Measurements from ENCODE around the gene SOX13. TPM values are rescaled to one million over a fixed set of nuclear protein-coding genes. Genes with fewer than 3 reads are reported as not detected.

The SOX13 gene
- total and polyA plus RNA-seq, 2 donors = 2.2 to 3.8 TPM

GRCh38 chr1:204149635-204150565 lies 77.0 kb downstream of the SOX13 start:
- 95% methylated on average over 16 of the region's 16 CpGs for WGBS
- no peak for DNase-seq (ENCODE audit: low read depth in 6 of 9, low spot score in 9 of 9)
- Histone ChIP-seq H3K4me1 (ENCODE audit: control insufficient read depth in 2 of 2, insufficient read depth in 2 of 2, low read length in 2 of 2) (peaks cover 2 to 11% of the 10 kb centered on the region in 2 donors), H3K27me3 (ENCODE audit: control insufficient read depth in 2 of 2, insufficient read depth in 1 of 2, low read length in 1 of 2) (peaks cover 11 to 52% of the 10 kb centered on the region in 2 donors), H3K36me3 (ENCODE audit: control insufficient read depth in 2 of 2, insufficient read depth in 2 of 2, low read length in 1 of 2) (no peaks in the 10 kb centered on the region), H3K9me3 (ENCODE audit: control insufficient read depth in 2 of 2, insufficient read depth in 1 of 2, low read length in 1 of 2) (no peaks in the 10 kb centered on the region), H3K27ac (ENCODE audit: low read depth in 1 of 2, low read length in 1 of 2) (no peak overlapping the region), H3K4me3 (ENCODE audit: low read length in 2 of 2) (no peak overlapping the region)

- Histone ChIP-seq H3K9me3 (ENCODE audit: control insufficient read depth in 2 of 2, insufficient read depth in 1 of 2, low read length in 1 of 2) (no peaks in the 10 kb centered on the region), H3K27me3 (ENCODE audit: control insufficient read depth in 2 of 2, insufficient read depth in 1 of 2, low read length in 1 of 2) (peaks cover 11 to 55% of the 10 kb centered on the region in 2 donors), H3K27ac (ENCODE audit: low read depth in 1 of 2, low read length in 1 of 2) (no peak overlapping the region), H3K4me1 (ENCODE audit: control insufficient read depth in 2 of 2, insufficient read depth in 2 of 2, low read length in 2 of 2) (peaks cover 2 to 11% of the 10 kb centered on the region in 2 donors), H3K4me3 (ENCODE audit: low read length in 2 of 2) (peak overlapping the region; percentile 42 to 61), H3K36me3 (ENCODE audit: control insufficient read depth in 2 of 2, insufficient read depth in 2 of 2, low read length in 1 of 2) (no peaks in the 10 kb centered on the region)
- DNase-seq (ENCODE audit: low read depth in 6 of 9, low spot score in 9 of 9) = peak in 1 of 9 donors; percentile 10
- WGBS = 52% methylated on average over 33 of the region's 33 CpGs
These were observed 78.0 kb downstream of the SOX13 start for GRCh38 chr1:204150702-204151551.

- no peaks in the 10 kb centered on the region for H3K9me3 ChIP-seq (ENCODE audit: control insufficient read depth in 2 of 2, insufficient read depth in 1 of 2, low read length in 1 of 2)
- peak in 5 of 9 donors; percentile 27 to 68 (median 54) for DNase-seq (ENCODE audit: low read depth in 6 of 9, low spot score in 9 of 9)
- no peaks in the 10 kb centered on the region for H3K36me3 ChIP-seq (ENCODE audit: control insufficient read depth in 2 of 2, insufficient read depth in 2 of 2, low read length in 1 of 2)
- WGBS = 1% methylated on average over 94 of the region's 94 CpGs
- H3K27ac ChIP-seq (ENCODE audit: low read depth in 1 of 2, low read length in 1 of 2) = peak within 1 kb of the TSS in 1 of 2 donors; percentile 46
- peaks cover 11 to 55% of the 10 kb centered on the region in 2 donors for H3K27me3 ChIP-seq (ENCODE audit: control insufficient read depth in 2 of 2, insufficient read depth in 1 of 2, low read length in 1 of 2)
- H3K4me1 ChIP-seq (ENCODE audit: control insufficient read depth in 2 of 2, insufficient read depth in 2 of 2, low read length in 2 of 2) = peaks cover 2 to 11% of the 10 kb centered on the region in 2 donors
- H3K4me3 ChIP-seq (ENCODE audit: low read length in 2 of 2) = peak within 1 kb of the TSS; percentile 42 to 61
These were observed 78.8 kb downstream of the SOX13 start, which contains the start of gene ETNK2 for GRCh38 chr1:204151552-204152309. TSS of gene ETNK2 (minus strand) at chr1:204152044. CDS start at chr1:204151852, 192 bp downstream.

- no peaks in the 10 kb centered on the region for H3K9me3 ChIP-seq (ENCODE audit: control insufficient read depth in 2 of 2, insufficient read depth in 1 of 2, low read length in 1 of 2)
- WGBS = 40% methylated on average over 25 of the region's 25 CpGs
- no peak overlapping the region for H3K27ac ChIP-seq (ENCODE audit: low read depth in 1 of 2, low read length in 1 of 2)
- H3K4me1 ChIP-seq (ENCODE audit: control insufficient read depth in 2 of 2, insufficient read depth in 2 of 2, low read length in 2 of 2) = peaks cover 2 to 11% of the 10 kb centered on the region in 2 donors
- H3K27me3 ChIP-seq (ENCODE audit: control insufficient read depth in 2 of 2, insufficient read depth in 1 of 2, low read length in 1 of 2) = peaks cover 11 to 55% of the 10 kb centered on the region in 2 donors
- no peak for DNase-seq (ENCODE audit: low read depth in 6 of 9, low spot score in 9 of 9)
- peak overlapping the region; percentile 38 to 61 for H3K4me3 ChIP-seq (ENCODE audit: low read length in 2 of 2)
- no peaks in the 10 kb centered on the region for H3K36me3 ChIP-seq (ENCODE audit: control insufficient read depth in 2 of 2, insufficient read depth in 2 of 2, low read length in 1 of 2)
These were observed 79.6 kb downstream of the SOX13 start for GRCh38 chr1:204152310-204153044.

GRCh38 chr1:204153667-204154066 lies 80.8 kb downstream of the SOX13 start:
- 97% methylated on average over 5 of the region's 5 CpGs for WGBS
- no peak overlapping the region for H3K27ac ChIP-seq (ENCODE audit: low read depth in 1 of 2, low read length in 1 of 2)
- no peaks in the 10 kb centered on the region for H3K36me3 ChIP-seq (ENCODE audit: control insufficient read depth in 2 of 2, insufficient read depth in 2 of 2, low read length in 1 of 2)
- no peaks in the 10 kb centered on the region for H3K9me3 ChIP-seq (ENCODE audit: control insufficient read depth in 2 of 2, insufficient read depth in 1 of 2, low read length in 1 of 2)
- peaks cover 2 to 11% of the 10 kb centered on the region in 2 donors for H3K4me1 ChIP-seq (ENCODE audit: control insufficient read depth in 2 of 2, insufficient read depth in 2 of 2, low read length in 2 of 2)
- DNase-seq (ENCODE audit: low read depth in 6 of 9, low spot score in 9 of 9) = no peak
- peaks cover 11 to 55% of the 10 kb centered on the region in 2 donors for H3K27me3 ChIP-seq (ENCODE audit: control insufficient read depth in 2 of 2, insufficient read depth in 1 of 2, low read length in 1 of 2)
- H3K4me3 ChIP-seq (ENCODE audit: low read length in 2 of 2) = no peak overlapping the region

- Histone ChIP-seq H3K36me3 (ENCODE audit: control insufficient read depth in 2 of 2, insufficient read depth in 2 of 2, low read length in 1 of 2) (no peaks in the 10 kb centered on the region), H3K9me3 (ENCODE audit: control insufficient read depth in 2 of 2, insufficient read depth in 1 of 2, low read length in 1 of 2) (no peaks in the 10 kb centered on the region), H3K27me3 (ENCODE audit: control insufficient read depth in 2 of 2, insufficient read depth in 1 of 2, low read length in 1 of 2) (peaks cover 9 to 46% of the 10 kb centered on the region in 2 donors), H3K4me3 (ENCODE audit: low read length in 2 of 2) (no peak overlapping the region), H3K27ac (ENCODE audit: low read depth in 1 of 2, low read length in 1 of 2) (no peak overlapping the region), H3K4me1 (ENCODE audit: control insufficient read depth in 2 of 2, insufficient read depth in 2 of 2, low read length in 2 of 2) (peaks cover 2 to 11% of the 10 kb centered on the region in 2 donors)
- WGBS = 94% methylated on average over 15 of the region's 15 CpGs
- DNase-seq (ENCODE audit: low read depth in 6 of 9, low spot score in 9 of 9) = no peak
These were observed 81.8 kb downstream of the SOX13 start for GRCh38 chr1:204154568-204155255.

GRCh38 chr1:204155881-204156280 lies 83.0 kb downstream of the SOX13 start:
- Histone ChIP-seq H3K4me1 (ENCODE audit: control insufficient read depth in 2 of 2, insufficient read depth in 2 of 2, low read length in 2 of 2) (peaks cover 2 to 8% of the 10 kb centered on the region in 2 donors), H3K4me3 (ENCODE audit: low read length in 2 of 2) (no peak overlapping the region), H3K9me3 (ENCODE audit: control insufficient read depth in 2 of 2, insufficient read depth in 1 of 2, low read length in 1 of 2) (no peaks in the 10 kb centered on the region), H3K27me3 (ENCODE audit: control insufficient read depth in 2 of 2, insufficient read depth in 1 of 2, low read length in 1 of 2) (peaks cover 7 to 35% of the 10 kb centered on the region in 2 donors), H3K27ac (ENCODE audit: low read depth in 1 of 2, low read length in 1 of 2) (no peak overlapping the region), H3K36me3 (ENCODE audit: control insufficient read depth in 2 of 2, insufficient read depth in 2 of 2, low read length in 1 of 2) (no peaks in the 10 kb centered on the region)
- WGBS = 91% methylated on average over 10 of the region's 10 CpGs
- no peak for DNase-seq (ENCODE audit: low read depth in 6 of 9, low spot score in 9 of 9)

Measured in thymus (tissue), 11 donors.